Ascending aorta (tissue), 2 donors: Measurements from ENCODE around the gene HPCA. TPM values are rescaled to one million over a fixed set of nuclear protein-coding genes. Genes with fewer than 3 reads are reported as not detected.

ENCODE experiments used
- DNase-seq, 2 donors: peaks; one replicate each; pipeline ENCODE4 v3.0.0-alpha.2; 2019; ENCODE audit warnings: low spot score in 2 of 2
- H3K27ac ChIP-seq, 2 donors: fragments of 200-600 bp; sonication (generic); one replicate each; pipeline ENCODE4 v1.5.1; 2016 to 2017; ENCODE audit warnings: mild to moderate bottlenecking in 1 of 2
- H3K27me3 ChIP-seq: fragments of 200-600 bp; sonication (generic); one replicate; pipeline ENCODE4 v1.5.1; 2017
- H3K36me3 ChIP-seq, 2 donors: fragments of 200-600 bp; sonication (generic); one replicate each; pipeline ENCODE4 v1.5.1; 2016
- H3K4me1 ChIP-seq, 2 donors: fragments of 200-600 bp; sonication (generic); one replicate each; pipeline ENCODE4 v1.5.1; 2016 to 2017; ENCODE audit warnings: mild to moderate bottlenecking in 1 of 2
- H3K4me3 ChIP-seq, 2 donors: fragments of 200-600 bp; sonication (generic); one replicate each; pipeline ENCODE4 v1.5.1; 2016 to 2017; ENCODE audit warnings: mild to moderate bottlenecking in 1 of 2
- H3K9me3 ChIP-seq, 2 donors: fragments of 200-600 bp; sonication (generic); one replicate each; pipeline ENCODE4 v1.5.1; 2016
- intact Hi-C: fragments of 100-400 bp; cut with DNase I; formaldehyde crosslinking; loops from one replicate; pipeline ENCODE4 v1.15.1; 2023
- total RNA-seq: library from RNA; depleted of rRNA; stranded (reverse); fragments of >200 nt; gene quantifications from one replicate; pipeline ENCODE4 v1.1.0, GENCODE V29; 2016
- TF ChIP-seq, protein P1 (sequence below), 3 experiments: fragments of 200-600 bp in 2 of 3; fragments of 450-650 bp in 1 of 3; sonication (generic) in 2 of 3; IDR thresholded peaks; one replicate each; pipeline ENCODE4 v1.5.1; 2016 to 2019; ENCODE audit warnings: antibody characterized with exemption in 3 of 3, mild to moderate bottlenecking in 1 of 3, moderate library complexity in 1 of 3

Gene HPCA
- total RNA-seq, 1 donor from 2014 or later = not detected

DNA sequence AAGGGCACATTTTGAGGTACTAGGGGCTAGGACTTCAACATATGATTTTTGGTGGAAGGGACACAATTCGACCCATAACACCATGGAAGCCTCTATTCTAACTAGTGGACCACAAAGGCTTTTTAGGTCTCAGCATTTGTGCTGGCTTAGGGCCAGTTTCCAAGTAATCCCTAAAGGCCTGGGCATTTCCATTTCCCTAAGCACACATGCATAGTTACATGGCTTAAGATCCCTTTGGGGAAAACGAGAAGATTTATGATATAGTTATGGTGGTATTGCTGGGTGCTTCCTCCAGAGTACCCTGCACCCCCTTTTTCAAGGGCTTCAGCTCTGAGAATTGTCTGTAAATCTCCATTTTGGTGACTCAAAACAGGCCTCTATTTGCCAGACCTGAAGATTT is 43.1 kb downstream of the HPCA start:
- Histone ChIP-seq H3K4me3 (no peak overlapping the region), H3K9me3 (no peaks in the 10 kb centered on the region), H3K36me3 (no peaks in the 10 kb centered on the region), H3K27ac (no peak overlapping the region), H3K4me1 (no peaks in the 10 kb centered on the region), H3K27me3 (no peaks in the 10 kb centered on the region)
- TF ChIP-seq, protein P1, sequence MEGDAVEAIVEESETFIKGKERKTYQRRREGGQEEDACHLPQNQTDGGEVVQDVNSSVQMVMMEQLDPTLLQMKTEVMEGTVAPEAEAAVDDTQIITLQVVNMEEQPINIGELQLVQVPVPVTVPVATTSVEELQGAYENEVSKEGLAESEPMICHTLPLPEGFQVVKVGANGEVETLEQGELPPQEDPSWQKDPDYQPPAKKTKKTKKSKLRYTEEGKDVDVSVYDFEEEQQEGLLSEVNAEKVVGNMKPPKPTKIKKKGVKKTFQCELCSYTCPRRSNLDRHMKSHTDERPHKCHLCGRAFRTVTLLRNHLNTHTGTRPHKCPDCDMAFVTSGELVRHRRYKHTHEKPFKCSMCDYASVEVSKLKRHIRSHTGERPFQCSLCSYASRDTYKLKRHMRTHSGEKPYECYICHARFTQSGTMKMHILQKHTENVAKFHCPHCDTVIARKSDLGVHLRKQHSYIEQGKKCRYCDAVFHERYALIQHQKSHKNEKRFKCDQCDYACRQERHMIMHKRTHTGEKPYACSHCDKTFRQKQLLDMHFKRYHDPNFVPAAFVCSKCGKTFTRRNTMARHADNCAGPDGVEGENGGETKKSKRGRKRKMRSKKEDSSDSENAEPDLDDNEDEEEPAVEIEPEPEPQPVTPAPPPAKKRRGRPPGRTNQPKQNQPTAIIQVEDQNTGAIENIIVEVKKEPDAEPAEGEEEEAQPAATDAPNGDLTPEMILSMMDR (IDR thresholded peaks at IDR 0.05) = no peak
- DNase-seq = no peak
- intact Hi-C loops = no loop called here

DNA sequence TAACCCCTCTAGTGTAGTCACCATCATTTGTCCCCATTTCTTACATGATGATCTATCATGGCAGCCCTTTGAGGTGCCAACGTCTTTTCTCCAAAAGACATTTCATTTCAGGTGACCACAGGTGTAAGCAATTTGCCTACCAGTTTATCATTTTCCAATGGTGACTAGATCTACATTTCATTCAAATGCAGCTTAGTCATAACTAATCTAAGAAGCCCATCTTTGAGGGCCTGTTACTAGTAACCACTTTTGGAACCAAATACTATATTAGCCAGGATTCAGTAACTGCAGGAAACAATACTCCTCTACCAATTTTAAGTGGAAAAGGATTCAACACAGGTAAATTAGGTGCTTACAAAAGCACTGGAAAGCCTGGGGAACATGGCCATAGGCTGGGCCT is 45.5 kb downstream of the HPCA start:
- no peaks in the 10 kb centered on the region for H3K27me3 ChIP-seq
- intact Hi-C loops = loop anchor here (5.0 kb wide), 2 partner anchors 126 to 151 kb away; partner anchors contain the start of gene AZIN2

DNA sequence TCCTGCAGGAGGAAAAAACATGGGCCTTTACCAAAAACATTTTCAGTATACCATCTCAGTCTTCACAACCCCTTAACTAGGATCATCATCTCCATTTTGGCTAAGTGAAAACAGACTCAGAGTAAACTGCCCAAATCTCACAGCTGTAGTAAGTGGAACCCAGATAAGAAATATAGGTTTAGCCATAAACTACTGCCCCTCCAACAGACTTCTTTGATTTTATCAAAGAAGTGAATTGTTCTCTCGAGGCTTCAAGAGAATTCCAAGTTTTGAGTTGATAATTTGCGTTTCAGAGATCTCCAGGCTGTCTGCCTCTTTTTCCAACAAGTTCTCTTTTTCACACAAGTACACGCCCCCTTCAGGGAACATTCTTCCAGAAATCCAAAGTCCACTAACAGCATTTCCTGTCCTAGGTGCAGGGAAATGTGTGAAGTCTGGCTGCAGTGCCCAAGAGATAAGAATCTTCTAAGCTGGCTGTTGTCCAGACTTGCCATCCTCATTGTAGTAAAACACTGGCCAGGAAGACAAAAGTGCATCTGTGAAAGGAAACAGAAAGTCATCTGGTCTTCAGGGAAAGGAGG is 47.5 kb downstream of the HPCA start:
- Histone ChIP-seq H3K4me1 (no peaks in the 10 kb centered on the region), H3K4me3 (no peak overlapping the region), H3K36me3 (peaks cover 31 to 35% of the 10 kb centered on the region in 2 donors), H3K27ac (peak overlapping the region; percentile 36 to 41), H3K27me3 (no peaks in the 10 kb centered on the region), H3K9me3 (no peaks in the 10 kb centered on the region)
- intact Hi-C loops = loop anchor here (1.0 to 5.0 kb wide), 3 partner anchors 73 to 148 kb away; partner anchors contain the start of gene AZIN2
- TF ChIP-seq, protein P1 (IDR thresholded peaks at IDR 0.05) = no peak
- no peak for DNase-seq

More for the DNA sequence above, 45.5 kb downstream of the HPCA start:
- Histone ChIP-seq H3K4me3 (no peak overlapping the region), H3K27ac (no peak overlapping the region), H3K36me3 (peaks cover 14 to 18% of the 10 kb centered on the region in 2 donors), H3K9me3 (no peaks in the 10 kb centered on the region), H3K4me1 (no peaks in the 10 kb centered on the region)
- no peak for DNase-seq
- TF ChIP-seq, protein P1 (IDR thresholded peaks at IDR 0.05) = no peak

DNA sequence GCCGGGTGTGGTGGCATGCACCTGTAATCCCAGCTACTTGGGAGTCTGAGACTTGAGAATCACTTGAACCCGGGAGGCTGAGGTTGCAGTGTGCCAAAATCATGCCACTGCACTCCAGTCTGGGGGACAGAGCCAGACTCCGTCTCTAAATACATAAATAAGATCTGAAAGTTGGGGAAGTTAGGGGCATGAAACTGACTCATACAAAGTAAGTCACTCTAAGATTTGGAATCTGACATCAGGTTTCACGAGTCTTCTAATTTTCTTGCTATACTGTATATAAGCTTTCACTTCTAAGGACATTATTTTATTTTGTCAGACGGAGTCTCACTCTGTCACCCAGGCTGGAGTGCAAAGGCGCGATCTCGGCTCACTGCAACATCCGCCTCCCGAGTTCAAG is 48.2 kb downstream of the HPCA start:
- H3K27me3 ChIP-seq = no peaks in the 10 kb centered on the region
- peak overlapping the region in 1 of 2 donors; percentile 41 for H3K27ac ChIP-seq
- DNase-seq = no peak
- intact Hi-C loops = loop anchor here (5.0 kb wide), 2 partner anchors 123 to 148 kb away; partner anchors contain the start of gene AZIN2
- no peaks in the 10 kb centered on the region for H3K9me3 ChIP-seq
- H3K4me3 ChIP-seq = no peak overlapping the region
- H3K4me1 ChIP-seq = no peaks in the 10 kb centered on the region
- TF ChIP-seq, protein P1 (IDR thresholded peaks at IDR 0.05) = no peak
- H3K36me3 ChIP-seq = peaks cover 32 to 35% of the 10 kb centered on the region in 2 donors

DNA sequence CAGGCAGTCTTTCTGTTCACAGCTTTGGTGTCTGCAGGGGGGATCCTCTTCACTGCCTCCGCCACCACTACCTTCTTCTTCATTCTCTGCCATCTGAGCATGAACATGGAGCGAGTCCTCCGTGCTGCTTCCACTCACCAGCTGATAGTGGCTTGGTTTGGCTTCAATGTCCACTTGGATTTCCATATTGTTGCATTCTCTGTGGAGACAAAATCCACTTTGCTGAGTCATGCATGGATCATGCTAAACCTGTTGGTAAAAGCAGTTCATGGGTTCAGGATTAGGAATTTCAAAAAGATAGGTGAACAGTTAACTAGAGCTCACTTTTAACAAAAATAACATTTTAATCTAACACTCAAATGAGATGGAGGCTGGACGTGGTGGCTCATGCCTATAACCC is 50.8 kb downstream of the HPCA start:
- Histone ChIP-seq H3K36me3 (peaks cover 50 to 58% of the 10 kb centered on the region in 2 donors), H3K4me1 (no peaks in the 10 kb centered on the region), H3K27me3 (no peaks in the 10 kb centered on the region), H3K27ac (no peak overlapping the region), H3K4me3 (no peak overlapping the region), H3K9me3 (no peaks in the 10 kb centered on the region)
- intact Hi-C loops = no loop called here
- TF ChIP-seq, protein P1 (IDR thresholded peaks at IDR 0.05) = no peak
- no peak for DNase-seq
